Lower lobe of right lung (tissue), 2 donors: ENCODE measurements around the gene SNAPC4. TPM values are rescaled to one million over a fixed set of nuclear protein-coding genes. Genes with fewer than 3 reads are reported as not detected.

ENCODE experiments used
- ATAC-seq, 2 donors: fragments of 200-7000 bp; cut with Tn5 transposase; one replicate each; pipeline ENCODE4 v1.9.1; 2020 to 2022; ENCODE audit warnings: mild to moderate bottlenecking in 2 of 2, moderate library complexity in 2 of 2
- DNase-seq: peaks from one replicate; pipeline ENCODE4 v3.0.0-alpha.2; 2020
- H3K27ac ChIP-seq: fragments of 200-600 bp; one replicate; pipeline ENCODE4 v1.8.0; 2022
- H3K27me3 ChIP-seq: fragments of 200-600 bp; one replicate; pipeline ENCODE4 v1.8.0; 2022; ENCODE audit warnings: low read depth
- H3K36me3 ChIP-seq: fragments of 200-600 bp; one replicate; pipeline ENCODE4 v1.8.0; 2022; ENCODE audit warnings: mild to moderate bottlenecking
- H3K4me1 ChIP-seq: fragments of 200-600 bp; one replicate; pipeline ENCODE4 v1.8.0; 2022
- H3K4me3 ChIP-seq: fragments of 200-600 bp; one replicate; pipeline ENCODE4 v1.8.0; 2022; ENCODE audit warnings: mild to moderate bottlenecking
- H3K9me3 ChIP-seq: fragments of 200-600 bp; one replicate; pipeline ENCODE4 v1.8.0; 2022
- CTCF ChIP-seq: fragments of 200-600 bp; IDR thresholded peaks from one replicate; pipeline ENCODE4 v1.8.0; 2022; ENCODE audit warnings: antibody characterized with exemption, mild to moderate bottlenecking
- intact Hi-C: fragments of 100-400 bp; cut with DNase I; formaldehyde crosslinking; loops from one replicate; pipeline ENCODE4 v1.11.0; 2022
- total RNA-seq: library from RNA; stranded (reverse); fragmentation: NEBNext Ultra II Directional; extraction: Animal tissue kit (Norgen Biotek cat#: 25700); gene quantifications from one replicate; pipeline ENCODE4 v1.2.1, GENCODE V29; 2021
- donor health status: DM: no; HTN: yes; CAD: no; lungs with severe emphysema.

SNAPC4 gene
- total RNA-seq, 1 donor from 2014 or later = 7.4 TPM

DNA sequence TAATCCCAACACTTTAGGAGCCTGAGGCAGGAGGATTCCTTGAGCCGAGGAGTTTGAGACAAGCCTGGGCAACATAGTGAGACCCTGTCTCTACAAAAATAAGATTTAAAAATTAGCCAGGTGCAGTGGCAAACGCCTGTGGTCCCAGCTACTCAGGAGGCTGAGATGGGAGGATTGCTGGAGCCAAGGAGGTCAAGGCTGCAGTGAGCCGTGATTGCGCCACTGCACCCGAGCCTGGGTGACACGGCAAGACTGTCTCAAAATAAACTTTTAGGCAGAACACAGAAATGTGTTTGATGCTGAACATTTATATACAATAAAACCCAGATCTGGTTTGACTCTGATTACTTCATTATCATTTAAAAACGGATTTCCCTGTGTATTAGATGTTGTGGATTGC, 5.5 kb upstream of the SNAPC4 start:
- DNase-seq = no peak
- Histone ChIP-seq H3K27ac (no peak overlapping the region), H3K36me3 (peaks cover 46% of the 10 kb centered on the region), H3K27me3 (no peaks in the 10 kb centered on the region), H3K4me1 (peaks cover 19% of the 10 kb centered on the region), H3K4me3 (no peak overlapping the region), H3K9me3 (no peaks in the 10 kb centered on the region)
- no peak for ATAC-seq
- no peak for TF ChIP-seq CTCF
- intact Hi-C loops = no loop called here

DNA sequence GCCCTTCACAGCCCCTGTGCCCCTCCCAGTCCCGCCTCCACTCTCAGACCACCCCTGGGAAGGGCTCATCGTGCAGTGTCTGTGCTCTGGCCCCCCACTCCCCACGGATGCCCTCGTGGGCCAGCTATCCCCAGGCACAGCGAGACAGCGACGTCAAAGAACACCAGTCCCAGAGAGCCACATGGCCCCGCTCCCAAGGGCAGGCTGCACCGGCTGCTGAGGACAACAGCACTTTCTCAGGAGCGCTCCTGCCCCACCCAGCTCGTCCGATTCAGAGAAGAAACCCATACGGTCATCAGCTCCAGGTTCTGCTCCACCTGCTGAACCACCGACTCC, 4.8 kb upstream of the SNAPC4 start:
- intact Hi-C loops = no loop called here
- Histone ChIP-seq H3K9me3 (no peaks in the 10 kb centered on the region), H3K27ac (no peak overlapping the region), H3K4me1 (peaks cover 20% of the 10 kb centered on the region), H3K4me3 (no peak overlapping the region), H3K27me3 (no peaks in the 10 kb centered on the region), H3K36me3 (peaks cover 46% of the 10 kb centered on the region)
- no peak for DNase-seq
- TF ChIP-seq CTCF = no peak
- ATAC-seq = no peak

GRCh38 chr9:136403915-136404800, 4.2 kb upstream of the SNAPC4 start:
- intact Hi-C loops = no loop called here
- H3K36me3 ChIP-seq = peaks cover 46% of the 10 kb centered on the region
- DNase-seq = no peak
- ATAC-seq = no peak
- H3K27ac ChIP-seq = no peak overlapping the region
- no peaks in the 10 kb centered on the region for H3K9me3 ChIP-seq
- H3K4me3 ChIP-seq = no peak overlapping the region
- TF ChIP-seq CTCF = no peak
- no peaks in the 10 kb centered on the region for H3K27me3 ChIP-seq
- H3K4me1 ChIP-seq = peaks cover 17% of the 10 kb centered on the region

DNA sequence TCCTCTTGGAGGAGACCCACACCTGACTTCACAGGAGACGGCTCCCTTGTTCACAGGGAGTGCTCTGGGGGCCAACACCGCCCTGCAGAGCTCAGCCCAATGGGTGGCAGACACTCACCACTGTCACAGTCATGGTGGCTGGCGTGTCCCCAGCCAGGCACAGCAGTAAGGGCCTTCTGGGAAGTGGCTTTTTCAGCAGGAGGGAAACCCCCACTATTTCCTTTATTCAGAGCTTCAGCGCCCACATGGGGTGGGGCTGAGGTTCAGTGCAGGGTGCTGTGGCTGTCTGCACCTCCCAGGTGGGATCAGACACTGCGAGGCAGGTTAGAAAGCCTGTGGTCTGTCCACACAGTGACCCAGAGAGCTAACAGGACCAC, 3.6 kb upstream of the SNAPC4 start:
- no peak for TF ChIP-seq CTCF
- ATAC-seq = no peak
- Histone ChIP-seq H3K27me3 (no peaks in the 10 kb centered on the region), H3K27ac (no peak overlapping the region), H3K36me3 (peaks cover 51% of the 10 kb centered on the region), H3K9me3 (no peaks in the 10 kb centered on the region), H3K4me3 (no peak overlapping the region), H3K4me1 (peaks cover 17% of the 10 kb centered on the region)
- no peak for DNase-seq
- intact Hi-C loops = no loop called here

DNA sequence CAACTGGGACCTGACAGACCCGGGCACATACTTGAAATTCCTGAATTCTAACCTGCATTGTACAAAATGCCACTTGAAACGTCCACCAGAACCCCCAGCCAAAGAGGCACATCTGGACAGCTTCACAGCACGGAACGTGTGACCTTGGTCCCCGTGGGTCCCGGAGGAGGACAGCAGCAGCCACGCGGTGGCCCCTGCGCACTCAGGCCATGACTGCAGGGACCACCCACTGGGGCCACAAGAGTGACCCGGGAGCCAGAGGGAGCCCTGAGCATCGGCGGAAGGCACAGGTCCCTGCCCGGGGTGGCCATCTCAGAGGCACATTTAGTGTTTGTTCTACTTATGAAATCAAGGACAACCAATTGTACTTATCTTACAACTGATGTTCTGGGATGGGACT, 2.1 kb upstream of the SNAPC4 start:
- Histone ChIP-seq H3K4me1 (peaks cover 20% of the 10 kb centered on the region), H3K27ac (no peak overlapping the region), H3K9me3 (no peaks in the 10 kb centered on the region), H3K4me3 (no peak overlapping the region), H3K27me3 (no peaks in the 10 kb centered on the region), H3K36me3 (peaks cover 49% of the 10 kb centered on the region)
- no peak for DNase-seq
- intact Hi-C loops = no loop called here
- no peak for TF ChIP-seq CTCF
- no peak for ATAC-seq
